ENCODE results near the gene ZBTB40.

The ZBTB40 gene

DNA sequence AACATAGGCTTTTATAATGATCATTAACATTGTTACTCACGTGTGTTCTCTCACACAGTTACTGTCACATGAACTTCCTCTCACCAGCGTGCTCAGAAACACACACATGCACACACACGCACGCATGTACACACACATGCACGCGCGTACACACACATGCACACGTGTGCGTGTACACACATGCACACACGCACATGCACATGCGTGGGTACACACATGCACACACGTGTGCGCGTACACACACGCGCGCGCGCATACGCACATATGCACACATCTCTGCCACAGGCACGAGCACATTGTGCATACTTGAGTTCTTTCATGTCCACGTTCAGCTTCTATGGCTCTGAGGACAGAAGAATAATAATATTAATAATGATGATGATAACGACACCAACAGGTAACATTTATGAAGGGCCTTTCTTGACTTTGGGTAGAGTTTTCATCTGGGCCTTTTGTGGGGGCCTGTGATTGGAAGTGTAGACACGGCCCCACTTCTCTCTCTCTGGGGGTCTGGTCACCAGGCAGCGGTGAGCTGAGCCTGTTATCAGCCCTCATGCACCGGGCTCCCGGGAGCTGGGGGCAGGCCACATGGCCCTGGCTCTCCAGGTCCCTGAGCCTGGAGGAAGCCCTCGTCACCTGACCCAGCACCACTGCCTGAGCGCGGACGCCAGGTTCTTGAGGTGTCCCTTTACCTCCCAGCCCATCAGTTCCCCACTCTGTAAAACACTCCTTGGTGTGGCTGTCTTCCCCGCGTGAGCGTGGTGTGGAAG lies 118.7 kb downstream of the ZBTB40 start:
- no peak for DNase-seq (ENCODE audit: extremely low read depth, low read depth)
- TF ChIP-seq, protein P1, sequence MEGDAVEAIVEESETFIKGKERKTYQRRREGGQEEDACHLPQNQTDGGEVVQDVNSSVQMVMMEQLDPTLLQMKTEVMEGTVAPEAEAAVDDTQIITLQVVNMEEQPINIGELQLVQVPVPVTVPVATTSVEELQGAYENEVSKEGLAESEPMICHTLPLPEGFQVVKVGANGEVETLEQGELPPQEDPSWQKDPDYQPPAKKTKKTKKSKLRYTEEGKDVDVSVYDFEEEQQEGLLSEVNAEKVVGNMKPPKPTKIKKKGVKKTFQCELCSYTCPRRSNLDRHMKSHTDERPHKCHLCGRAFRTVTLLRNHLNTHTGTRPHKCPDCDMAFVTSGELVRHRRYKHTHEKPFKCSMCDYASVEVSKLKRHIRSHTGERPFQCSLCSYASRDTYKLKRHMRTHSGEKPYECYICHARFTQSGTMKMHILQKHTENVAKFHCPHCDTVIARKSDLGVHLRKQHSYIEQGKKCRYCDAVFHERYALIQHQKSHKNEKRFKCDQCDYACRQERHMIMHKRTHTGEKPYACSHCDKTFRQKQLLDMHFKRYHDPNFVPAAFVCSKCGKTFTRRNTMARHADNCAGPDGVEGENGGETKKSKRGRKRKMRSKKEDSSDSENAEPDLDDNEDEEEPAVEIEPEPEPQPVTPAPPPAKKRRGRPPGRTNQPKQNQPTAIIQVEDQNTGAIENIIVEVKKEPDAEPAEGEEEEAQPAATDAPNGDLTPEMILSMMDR (IDR thresholded peaks at IDR 0.05; ENCODE audit: low read depth, low read length, missing control alignments): no peak
- no peak overlapping the region for H3K4me3 ChIP-seq (replicated peaks; ENCODE audit: low read depth, low read length)

DNA sequence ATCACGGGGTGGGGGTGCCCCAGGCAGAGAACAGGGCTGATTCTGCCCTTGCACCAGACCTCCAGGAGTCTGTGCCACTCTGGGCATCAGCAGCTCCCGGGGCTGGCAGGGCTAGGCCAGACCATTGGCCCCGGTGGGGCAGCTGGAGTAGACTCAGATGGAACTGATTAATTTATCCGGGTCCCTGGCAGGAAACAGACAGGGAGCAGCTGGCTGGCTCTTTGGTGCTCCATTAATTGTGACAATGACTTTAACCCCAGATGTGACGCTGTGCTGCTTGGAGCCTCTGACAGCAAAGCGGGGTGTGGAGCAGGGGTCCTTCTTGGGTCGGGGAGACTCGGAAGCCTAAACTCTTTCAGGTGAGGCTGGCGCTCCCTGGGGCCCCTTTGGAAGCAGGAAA lies 121.2 kb downstream of the ZBTB40 start:
- no peak for DNase-seq (ENCODE audit: extremely low read depth, low read depth)
- no peak overlapping the region for H3K4me3 ChIP-seq (replicated peaks; ENCODE audit: low read depth, low read length)
- TF ChIP-seq, protein P1 (IDR thresholded peaks at IDR 0.05; ENCODE audit: low read depth, low read length, missing control alignments): no peak

DNA sequence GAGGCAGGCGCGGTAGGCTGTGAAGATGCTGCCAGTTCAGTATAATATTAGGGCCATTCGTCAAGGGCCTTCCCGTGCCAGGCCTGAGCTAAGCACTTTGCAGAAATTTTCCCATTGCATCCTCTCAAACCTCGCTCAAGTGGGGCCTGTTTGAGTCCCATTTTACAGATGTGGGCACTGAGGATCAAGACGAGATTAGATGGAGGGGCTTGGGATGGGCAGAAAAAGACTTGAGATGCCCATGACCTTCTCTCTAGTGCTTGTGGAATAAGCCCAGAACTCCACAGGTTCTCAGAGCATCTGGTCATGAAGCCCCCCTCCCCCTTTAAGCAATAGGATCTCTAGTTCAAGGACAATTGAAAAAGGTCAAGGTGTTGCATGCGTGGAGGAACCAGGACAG lies 121.6 kb downstream of the ZBTB40 start:
- TF ChIP-seq, protein P1 (IDR thresholded peaks at IDR 0.05; ENCODE audit: low read depth, low read length, missing control alignments): no peak
- no peak for DNase-seq (ENCODE audit: extremely low read depth, low read depth)

DNA sequence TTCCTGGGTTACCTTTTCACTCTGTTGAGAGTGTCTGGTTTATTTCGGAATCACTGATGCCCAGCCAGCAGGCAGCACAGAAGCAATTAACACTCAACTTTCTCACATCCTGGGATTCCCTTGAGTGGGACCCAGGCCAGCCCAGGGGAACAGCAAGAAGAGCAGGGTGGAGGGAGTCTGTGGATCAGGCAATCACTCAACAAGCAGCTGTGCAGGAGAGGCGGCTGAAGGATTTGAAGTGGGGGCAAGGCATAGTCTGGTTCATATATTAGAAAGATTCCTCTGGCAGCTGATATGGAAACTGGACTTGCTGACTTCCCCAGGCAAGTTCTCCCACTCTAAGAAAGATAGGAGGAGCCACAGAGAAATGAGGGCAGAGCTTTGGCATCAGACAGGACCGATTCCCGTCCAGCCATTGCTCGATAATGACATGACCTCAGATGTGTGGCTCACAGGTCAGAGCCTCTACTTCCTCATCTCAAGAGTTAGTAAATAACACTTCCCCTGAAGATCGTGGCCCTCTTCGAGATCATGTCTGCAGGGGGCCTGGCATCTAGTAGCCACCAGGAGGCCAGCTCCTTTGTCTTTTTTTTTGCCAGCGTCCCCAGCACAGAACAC lies 124.0 kb downstream of the ZBTB40 start:
- TF ChIP-seq, protein P1 (IDR thresholded peaks at IDR 0.05; ENCODE audit: low read depth, low read length, missing control alignments): no peak
- DNase-seq (ENCODE audit: extremely low read depth, low read depth): no peak
- H3K4me3 ChIP-seq (replicated peaks; ENCODE audit: low read depth, low read length): no peak overlapping the region

More for the DNA sequence above, 121.6 kb downstream of the ZBTB40 start:
- H3K4me3 ChIP-seq (replicated peaks; ENCODE audit: low read depth, low read length): no peak overlapping the region

DNA sequence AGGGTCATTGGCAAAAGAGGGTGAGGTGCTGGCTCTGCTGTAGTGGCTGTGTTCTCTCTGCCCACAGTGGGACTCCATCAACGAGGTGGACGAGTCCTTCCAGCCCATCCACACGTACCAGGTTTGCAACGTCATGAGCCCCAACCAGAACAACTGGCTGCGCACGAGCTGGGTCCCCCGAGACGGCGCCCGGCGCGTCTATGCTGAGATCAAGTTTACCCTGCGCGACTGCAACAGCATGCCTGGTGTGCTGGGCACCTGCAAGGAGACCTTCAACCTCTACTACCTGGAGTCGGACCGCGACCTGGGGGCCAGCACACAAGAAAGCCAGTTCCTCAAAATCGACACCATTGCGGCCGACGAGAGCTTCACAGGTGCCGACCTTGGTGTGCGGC lies 124.5 kb downstream of the ZBTB40 start:
- no peak for DNase-seq (ENCODE audit: extremely low read depth, low read depth)

DNA sequence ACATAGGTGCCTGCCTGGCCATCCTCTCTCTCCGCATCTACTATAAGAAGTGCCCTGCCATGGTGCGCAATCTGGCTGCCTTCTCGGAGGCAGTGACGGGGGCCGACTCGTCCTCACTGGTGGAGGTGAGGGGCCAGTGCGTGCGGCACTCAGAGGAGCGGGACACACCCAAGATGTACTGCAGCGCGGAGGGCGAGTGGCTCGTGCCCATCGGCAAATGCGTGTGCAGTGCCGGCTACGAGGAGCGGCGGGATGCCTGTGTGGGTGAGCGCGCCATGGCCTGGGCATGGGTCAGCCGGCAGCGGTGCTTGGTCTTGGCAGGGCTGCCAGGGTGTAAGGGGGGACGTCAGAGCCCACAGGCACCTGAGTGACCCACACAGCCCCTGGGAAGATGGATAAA lies 125.0 kb downstream of the ZBTB40 start:
- DNase-seq (ENCODE audit: extremely low read depth, low read depth): no peak
- no peak overlapping the region for H3K4me3 ChIP-seq (replicated peaks; ENCODE audit: low read depth, low read length)
- TF ChIP-seq, protein P1 (IDR thresholded peaks at IDR 0.05; ENCODE audit: low read depth, low read length, missing control alignments): no peak

More for the DNA sequence above, 124.5 kb downstream of the ZBTB40 start:
- TF ChIP-seq, protein P1 (IDR thresholded peaks at IDR 0.05; ENCODE audit: low read depth, low read length, missing control alignments): no peak
- no peak overlapping the region for H3K4me3 ChIP-seq (replicated peaks; ENCODE audit: low read depth, low read length)
